ENCODE measurements around the gene SFXN5. TPM values are rescaled to one million over a fixed set of nuclear protein-coding genes. Genes with fewer than 3 reads are reported as not detected.
"Not testable (repeated sequence)": the region's sequence is repeated elsewhere in the genome, so short reads cannot be mapped to it uniquely, and the experiment has no call there.

SFXN5 gene
- total RNA-seq, 1 experiment from 2014 or later = 22.0 TPM

DNA sequence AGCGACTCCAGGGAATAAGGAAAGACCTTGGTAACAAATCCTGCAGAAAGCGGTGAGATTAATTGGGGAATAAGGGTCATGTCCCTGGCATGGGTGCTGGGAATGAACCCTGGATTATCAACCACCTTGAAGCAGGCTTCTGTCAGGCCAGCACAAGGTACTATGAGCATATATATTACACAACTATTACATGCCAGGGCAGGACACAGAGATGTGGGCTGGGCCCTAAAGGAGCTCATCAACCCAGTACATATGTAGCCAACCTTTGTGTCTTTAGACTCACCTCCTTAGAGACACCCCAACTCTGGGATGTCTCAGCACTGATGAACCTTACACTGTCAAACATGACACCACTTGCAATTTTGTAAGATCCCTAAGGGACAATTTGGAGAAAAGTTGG is 3.4 kb downstream of the SFXN5 start:
- TF ChIP-seq, protein P1, sequence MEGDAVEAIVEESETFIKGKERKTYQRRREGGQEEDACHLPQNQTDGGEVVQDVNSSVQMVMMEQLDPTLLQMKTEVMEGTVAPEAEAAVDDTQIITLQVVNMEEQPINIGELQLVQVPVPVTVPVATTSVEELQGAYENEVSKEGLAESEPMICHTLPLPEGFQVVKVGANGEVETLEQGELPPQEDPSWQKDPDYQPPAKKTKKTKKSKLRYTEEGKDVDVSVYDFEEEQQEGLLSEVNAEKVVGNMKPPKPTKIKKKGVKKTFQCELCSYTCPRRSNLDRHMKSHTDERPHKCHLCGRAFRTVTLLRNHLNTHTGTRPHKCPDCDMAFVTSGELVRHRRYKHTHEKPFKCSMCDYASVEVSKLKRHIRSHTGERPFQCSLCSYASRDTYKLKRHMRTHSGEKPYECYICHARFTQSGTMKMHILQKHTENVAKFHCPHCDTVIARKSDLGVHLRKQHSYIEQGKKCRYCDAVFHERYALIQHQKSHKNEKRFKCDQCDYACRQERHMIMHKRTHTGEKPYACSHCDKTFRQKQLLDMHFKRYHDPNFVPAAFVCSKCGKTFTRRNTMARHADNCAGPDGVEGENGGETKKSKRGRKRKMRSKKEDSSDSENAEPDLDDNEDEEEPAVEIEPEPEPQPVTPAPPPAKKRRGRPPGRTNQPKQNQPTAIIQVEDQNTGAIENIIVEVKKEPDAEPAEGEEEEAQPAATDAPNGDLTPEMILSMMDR (conservative IDR thresholded peaks at IDR 0.05; ENCODE audit: low read depth, low read length) = no peak
- TF ChIP-seq EZH2phosphoT487 (IDR thresholded peaks at IDR 0.05; ENCODE audit: borderline replicate concordance, low read length) = no peak
- no peak for TF ChIP-seq EZH2 (IDR thresholded peaks at IDR 0.05; ENCODE audit: low read length, unreplicated experiment)
- ChIA-PET POLR2A (ENCODE audit: unreplicated experiment) (no interaction called here), CTCF (no interaction called here)
- Histone ChIP-seq H4K20me1 (ENCODE audit: low read length) (no peaks in the 10 kb centered on the region), H3K9me2 (replicated peaks; ENCODE audit: low read length) (no peaks in the 10 kb centered on the region), H3K9ac (ENCODE audit: low read length) (no peak overlapping the region), H2AFZ (ENCODE audit: low read length) (no peak overlapping the region), H3K4me2 (ENCODE audit: low read length) (peak overlapping the region; percentile 98; the same call in 1 of the 2 replicates), H3K27me3 (ENCODE audit: low read length) (no peaks in the 10 kb centered on the region), H3F3A (ENCODE audit: low read length, unreplicated experiment) (no peaks in the 10 kb centered on the region), H3K4me3 (ENCODE audit: low read length) (no peak overlapping the region), H3K27ac (ENCODE audit: low read length) (no peak overlapping the region), H3K36me3 (ENCODE audit: low read depth, low read length) (no peaks in the 10 kb centered on the region; the same call in 1 of the 2 replicates), H3K79me2 (ENCODE audit: low read length) (peaks cover 72% of the 10 kb centered on the region), H3K4me1 (ENCODE audit: insufficient read depth, low read length) (peaks cover 42% of the 10 kb centered on the region), H3K9me3 (ENCODE audit: low read length) (no peaks in the 10 kb centered on the region)
- DNase-seq (no peak), ATAC-seq (no peak)
- intact Hi-C loops (cut with micrococcal nuclease) = no loop called here
- TSS peak; percentile 5 for BruUV-seq (replicated peaks)

DNA sequence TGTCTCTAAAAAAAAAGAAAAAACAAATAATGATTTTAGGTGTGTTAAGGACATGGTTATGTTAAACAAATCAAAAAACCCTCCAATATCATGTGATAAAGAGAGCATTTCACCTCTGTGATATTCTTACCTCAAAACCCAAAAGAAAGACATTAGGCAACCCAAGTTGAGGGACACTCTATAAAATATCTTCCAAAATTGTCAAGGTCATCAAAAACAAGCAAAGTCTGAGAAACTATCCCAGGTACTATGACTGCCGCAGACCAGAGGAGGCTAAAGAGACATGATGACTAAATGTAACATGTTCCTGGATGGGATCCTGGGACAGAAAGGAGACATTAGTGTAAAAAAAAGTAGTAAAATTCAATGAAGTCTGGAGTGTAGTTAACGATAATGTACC is 4.5 kb downstream of the SFXN5 start:
- Histone ChIP-seq H3K27me3 (ENCODE audit: low read length) (no peaks in the 10 kb centered on the region), H2AFZ (ENCODE audit: low read length) (no peak overlapping the region), H3K27ac (ENCODE audit: low read length) (no peak overlapping the region), H3K79me2 (ENCODE audit: low read length) (peaks cover 83% of the 10 kb centered on the region), H3K4me2 (ENCODE audit: low read length) (no peak overlapping the region), H3K9ac (ENCODE audit: low read length) (no peak overlapping the region), H3K9me2 (replicated peaks; ENCODE audit: low read length) (no peaks in the 10 kb centered on the region), H3K36me3 (ENCODE audit: low read depth, low read length) (no peaks in the 10 kb centered on the region; the same call in none of the 2 replicates), H3K4me3 (ENCODE audit: low read length) (no peak overlapping the region), H3K9me3 (ENCODE audit: low read length) (no peaks in the 10 kb centered on the region), H3F3A (ENCODE audit: low read length, unreplicated experiment) (no peaks in the 10 kb centered on the region), H3K4me1 (ENCODE audit: insufficient read depth, low read length) (peaks cover 45% of the 10 kb centered on the region), H4K20me1 (ENCODE audit: low read length) (no peaks in the 10 kb centered on the region)
- CTCF ChIA-PET = no interaction called here
- intact Hi-C loops (cut with micrococcal nuclease) = no loop called here
- BruUV-seq (replicated peaks) = no TSS peak
- ATAC-seq (no peak), DNase-seq (no peak)
- POLR2A ChIA-PET (ENCODE audit: unreplicated experiment) = no interaction called here
- TF ChIP-seq EZH2 (IDR thresholded peaks at IDR 0.05; ENCODE audit: low read length, unreplicated experiment) (no peak), EZH2phosphoT487 (IDR thresholded peaks at IDR 0.05; ENCODE audit: borderline replicate concordance, low read length) (no peak)
- TF ChIP-seq, protein P1 (conservative IDR thresholded peaks at IDR 0.05; ENCODE audit: low read depth, low read length) = no peak

DNA sequence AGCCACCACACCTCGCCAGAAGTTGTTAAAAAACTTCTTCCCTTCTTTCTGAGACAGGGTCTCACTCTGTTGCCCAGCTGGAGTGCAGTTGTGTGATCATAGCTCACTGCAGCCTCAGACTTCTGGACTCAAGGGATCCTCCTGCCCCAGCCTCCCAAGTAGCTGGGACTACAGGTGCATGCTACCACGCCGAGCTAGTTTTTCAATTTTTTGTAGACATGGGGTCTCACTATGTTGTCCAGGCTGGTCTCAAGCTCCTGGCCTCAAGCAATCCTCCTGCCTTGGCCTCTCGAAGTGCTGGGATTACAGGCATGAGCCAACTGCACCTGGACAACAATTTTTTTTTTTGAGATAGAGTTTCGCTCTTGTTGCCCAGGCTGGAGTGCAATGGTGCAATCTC is 6.4 kb downstream of the SFXN5 start:
- H4K20me1 ChIP-seq (ENCODE audit: low read length); DNase-seq; CTCF ChIA-PET; BruUV-seq (replicated peaks); H3K27me3 ChIP-seq (ENCODE audit: low read length); H3K36me3 ChIP-seq (ENCODE audit: low read depth, low read length); H2AFZ ChIP-seq (ENCODE audit: low read length); H3K9me2 ChIP-seq (replicated peaks; ENCODE audit: low read length); intact Hi-C loops (cut with micrococcal nuclease); POLR2A ChIA-PET (ENCODE audit: unreplicated experiment); H3F3A ChIP-seq (ENCODE audit: low read length, unreplicated experiment); H3K4me3 ChIP-seq (ENCODE audit: low read length); ATAC-seq; H3K9me3 ChIP-seq (ENCODE audit: low read length); H3K4me2 ChIP-seq (ENCODE audit: low read length): not testable (repeated sequence)
- peaks cover 83% of the 10 kb centered on the region for H3K79me2 ChIP-seq (ENCODE audit: low read length)
- peaks cover 41% of the 10 kb centered on the region for H3K4me1 ChIP-seq (ENCODE audit: insufficient read depth, low read length)
- H3K9ac ChIP-seq (ENCODE audit: low read length) = peak overlapping the region; percentile 74; the same call in 1 of the 2 replicates
- H3K27ac ChIP-seq (ENCODE audit: low read length) = peak overlapping the region; percentile 93
